ENCODE data around the gene IL6R.
"Not testable (repeated sequence)": the region's sequence is repeated elsewhere in the genome, so short reads cannot be mapped to it uniquely, and the experiment has no call there.

Gene IL6R

DNA sequence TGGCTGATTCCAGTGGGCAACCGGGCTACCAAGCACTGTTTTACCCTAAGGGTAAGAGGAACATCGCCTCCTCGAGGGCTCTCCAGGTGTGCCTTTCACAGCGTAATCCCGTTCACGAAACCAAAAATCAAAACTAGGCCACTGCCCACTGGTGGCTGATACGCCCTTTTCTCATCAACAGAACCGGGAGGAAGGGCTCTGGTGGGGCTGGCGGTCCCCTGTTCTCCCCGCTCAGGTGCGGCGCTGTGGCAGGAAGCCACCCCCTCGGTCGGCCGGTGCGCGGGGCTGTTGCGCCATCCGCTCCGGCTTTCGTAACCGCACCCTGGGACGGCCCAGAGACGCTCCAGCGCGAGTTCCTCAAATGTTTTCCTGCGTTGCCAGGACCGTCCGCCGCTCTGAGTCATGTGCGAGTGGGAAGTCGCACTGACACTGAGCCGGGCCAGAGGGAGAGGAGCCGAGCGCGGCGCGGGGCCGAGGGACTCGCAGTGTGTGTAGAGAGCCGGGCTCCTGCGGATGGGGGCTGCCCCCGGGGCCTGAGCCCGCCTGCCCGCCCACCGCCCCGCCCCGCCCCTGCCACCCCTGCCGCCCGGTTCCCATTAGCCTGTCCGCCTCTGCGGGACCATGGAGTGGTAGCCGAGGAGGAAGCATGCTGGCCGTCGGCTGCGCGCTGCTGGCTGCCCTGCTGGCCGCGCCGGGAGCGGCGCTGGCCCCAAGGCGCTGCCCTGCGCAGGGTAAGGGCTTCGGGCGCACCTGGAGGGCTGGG lies at the start of gene IL6R:
TSS of gene IL6R (plus strand) at position 360 of the 763 bp plus-strand sequence. CDS start at position 647, 287 bp downstream.
- DNase-seq, result peak; percentile 81

DNA sequence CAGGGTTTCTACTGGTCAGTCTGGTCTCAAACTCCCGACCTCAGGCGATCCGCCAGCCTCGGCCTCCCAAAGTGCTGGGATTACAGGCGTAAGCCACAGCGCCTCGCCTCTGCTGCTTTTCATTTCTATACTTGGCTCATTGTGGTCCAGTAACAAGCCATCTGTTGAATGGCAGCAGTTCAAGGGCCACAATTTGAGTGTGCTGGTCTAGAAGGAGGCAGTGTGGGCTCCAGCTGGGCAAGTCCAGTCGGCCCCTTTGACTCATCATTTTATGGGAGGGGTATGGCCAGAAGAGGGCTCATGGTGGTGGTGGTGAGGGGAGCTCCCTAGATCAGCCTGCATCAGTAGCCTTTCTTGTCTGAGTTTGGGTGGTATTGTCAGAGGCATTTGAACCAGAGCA lies 46.6 kb upstream of the IL6R start:
- no peak for DNase-seq

GRCh38 chr1:154360288-154360687 lies 44.9 kb upstream of the IL6R start:
- DNase-seq, result no peak

- DNase-seq, result not testable (repeated sequence)
These were observed 44.3 kb upstream of the IL6R start for GRCh38 chr1:154360881-154361280.

GRCh38 chr1:154361357-154361756 lies 43.8 kb upstream of the IL6R start:
- DNase-seq, result no peak

DNA sequence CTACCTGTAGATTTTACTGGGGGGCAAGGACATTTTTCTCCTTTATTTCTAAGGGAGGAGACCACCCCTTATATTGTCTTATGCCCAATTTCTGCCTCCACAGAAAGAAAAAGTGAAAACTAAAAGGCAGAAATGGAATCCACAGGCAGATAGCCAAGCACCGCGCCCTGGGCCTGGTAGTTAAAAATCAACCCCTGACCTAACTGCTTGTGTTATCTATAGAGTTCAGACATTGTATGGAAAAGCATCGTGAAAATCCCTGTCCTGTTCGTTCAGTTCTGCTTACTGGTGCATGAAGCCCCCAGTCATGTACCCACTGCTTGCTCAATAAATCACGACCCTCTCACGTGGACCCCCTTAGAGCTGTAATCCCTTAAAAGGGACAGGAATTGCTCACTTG lies 33.7 kb upstream of the IL6R start:
- no peak for DNase-seq

GRCh38 chr1:154373777-154374357 lies 31.3 kb upstream of the IL6R start:
- DNase-seq, result not testable (repeated sequence)

GRCh38 chr1:154379301-154379700 lies 25.8 kb upstream of the IL6R start:
- DNase-seq, result no peak

- no peak for DNase-seq
These were observed 20.3 kb upstream of the IL6R start for GRCh38 chr1:154384650-154385489.

DNA sequence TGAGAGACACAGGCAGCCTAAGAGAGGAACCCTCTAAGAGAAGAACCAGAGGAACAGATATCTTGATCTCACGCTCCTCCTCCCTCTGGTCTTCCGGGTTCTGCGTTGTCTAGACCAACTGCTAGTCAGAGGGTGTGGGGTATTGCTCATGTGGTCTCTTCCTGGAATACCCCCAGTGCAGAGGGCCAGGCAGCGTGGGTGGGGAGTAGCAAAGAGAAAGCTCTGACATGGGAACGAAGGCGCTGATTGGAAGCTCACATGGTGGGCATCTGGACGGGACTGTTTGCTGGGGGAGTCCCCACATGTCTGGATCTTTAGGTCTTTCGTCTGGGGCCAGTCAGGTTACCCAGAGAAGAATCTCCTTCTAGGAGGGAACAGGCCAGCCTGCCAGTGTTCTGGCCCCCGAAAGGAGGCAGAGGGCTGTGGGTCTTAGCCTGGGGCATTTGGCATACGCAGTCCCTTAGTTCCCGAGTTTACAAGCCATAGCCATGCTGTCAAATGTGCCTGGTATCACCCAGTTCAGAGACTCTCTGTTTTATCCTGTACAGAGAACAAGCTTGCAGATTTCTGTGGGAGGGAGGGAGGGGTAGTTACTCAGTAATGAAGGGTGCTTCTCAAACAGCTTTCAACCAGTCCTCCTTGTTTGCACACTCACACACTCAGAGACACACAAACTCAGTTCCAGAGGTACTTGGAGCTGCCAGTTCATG lies 18.3 kb upstream of the IL6R start:
- DNase-seq, result no peak

DNA sequence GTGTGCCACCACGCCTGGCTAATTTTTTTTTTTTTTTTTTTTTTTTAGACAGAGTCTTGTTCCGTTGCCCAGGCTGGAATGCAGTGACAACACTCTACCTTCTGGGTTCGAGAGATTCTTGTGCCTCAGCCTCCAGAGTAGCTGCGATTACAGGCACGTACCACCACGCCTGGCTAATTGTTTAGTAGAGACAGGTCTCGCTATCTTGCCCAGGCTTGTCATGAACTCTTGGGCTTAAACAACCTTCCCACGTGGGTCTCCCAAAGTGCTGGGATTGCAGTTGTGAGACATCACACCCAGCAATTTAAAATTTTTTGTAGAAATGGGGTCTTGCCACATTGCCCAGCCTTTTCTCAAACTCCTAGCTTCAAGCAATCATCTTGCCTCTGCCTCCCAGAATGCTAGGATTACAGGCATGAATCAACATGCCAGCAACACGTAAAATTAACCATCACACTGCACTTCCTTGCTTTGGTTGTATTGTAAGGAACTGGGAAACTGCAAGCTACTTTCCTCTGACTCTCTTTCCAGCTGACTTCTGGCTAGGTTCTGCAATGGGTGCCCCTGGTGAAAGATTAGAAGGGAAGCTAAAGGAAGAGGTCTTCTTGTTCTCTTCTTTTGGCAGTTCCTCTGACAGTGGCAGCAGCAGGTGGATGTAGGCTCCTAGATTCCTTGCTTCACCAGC lies 13.9 kb upstream of the IL6R start:
- DNase-seq, result no peak

DNA sequence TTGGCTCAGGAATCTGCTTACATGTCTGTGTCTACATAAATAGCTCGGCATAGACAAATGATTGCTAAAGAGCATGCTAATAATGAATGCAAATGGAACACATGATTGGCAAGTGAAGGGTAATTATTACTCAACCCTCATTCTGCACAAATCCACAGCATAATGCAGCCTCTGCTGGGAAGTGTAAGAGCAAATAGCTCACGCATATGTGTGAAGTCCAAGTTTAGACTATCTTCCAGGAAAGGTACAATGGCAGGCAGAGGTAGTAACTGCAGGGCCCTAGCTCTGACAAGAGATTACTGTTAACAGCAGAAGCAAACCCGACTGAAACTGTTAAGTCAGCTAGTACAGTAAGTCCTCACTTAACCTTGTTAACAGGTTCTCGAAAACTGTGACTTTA lies 7.0 kb upstream of the IL6R start:
- no peak for DNase-seq

- DNase-seq, result no peak
These were observed 6.5 kb upstream of the IL6R start for GRCh38 chr1:154398678-154399077.

DNA sequence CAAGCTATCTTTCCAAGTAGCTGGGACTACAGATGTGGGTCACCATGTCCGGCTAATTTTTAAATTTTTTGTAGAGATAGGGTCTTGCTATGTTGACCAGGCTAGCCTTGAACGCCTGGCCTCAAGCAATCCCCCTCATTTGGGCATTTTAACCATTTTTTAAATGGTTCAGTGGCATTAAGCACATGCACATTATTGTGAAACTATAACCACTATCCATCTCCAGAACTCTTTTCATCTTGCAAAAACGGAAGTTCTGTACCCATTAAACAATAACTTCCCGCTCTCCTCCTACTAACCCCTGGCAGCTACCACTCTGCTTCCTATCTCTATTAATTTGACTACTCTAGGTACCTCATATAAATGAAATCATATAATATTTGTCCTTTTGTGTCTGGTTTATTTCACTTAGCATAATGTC lies 4.8 kb upstream of the IL6R start:
- DNase-seq, result no peak

- DNase-seq, result no peak
These were observed 2.7 kb upstream of the IL6R start for GRCh38 chr1:154402409-154402921.

DNA sequence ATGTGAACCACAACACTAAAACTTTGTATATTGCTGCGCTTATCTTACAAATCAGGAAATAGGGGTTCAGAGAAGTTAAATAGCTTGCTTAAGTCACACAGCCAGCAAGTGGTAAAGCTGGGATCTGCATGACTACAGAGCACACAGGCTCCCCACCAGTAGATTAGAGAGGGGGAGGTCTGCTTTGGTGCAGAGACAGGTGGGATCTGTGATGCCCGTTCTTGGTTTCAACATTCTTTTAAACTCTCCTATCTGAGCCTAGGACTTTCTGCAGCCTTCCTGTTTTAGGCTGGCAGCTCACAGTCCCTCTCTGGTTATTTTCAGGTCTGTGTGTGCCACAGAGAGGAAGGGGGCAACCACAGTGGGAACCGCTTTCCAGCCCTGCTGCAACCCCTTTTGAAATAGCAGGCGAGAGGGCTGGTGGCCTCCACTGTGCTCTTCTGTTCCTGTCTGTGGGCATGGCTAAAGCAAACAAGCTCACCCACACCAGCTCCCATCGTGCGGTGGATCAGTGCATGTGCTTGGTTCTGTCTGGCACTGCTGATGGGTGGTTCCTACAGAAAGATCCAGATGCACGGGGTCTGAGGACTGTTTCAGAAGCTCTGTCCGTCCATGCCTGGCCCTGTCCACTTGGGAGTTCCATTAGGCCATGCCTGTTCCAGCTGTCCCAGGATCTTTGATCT lies 1.7 kb upstream of the IL6R start:
- no peak for DNase-seq

- DNase-seq, result no peak
These were observed 1.2 kb upstream of the IL6R start for GRCh38 chr1:154403983-154404382.

- no peak for DNase-seq
These were observed 622 bp upstream of the IL6R start for GRCh38 chr1:154404511-154404931.

DNA sequence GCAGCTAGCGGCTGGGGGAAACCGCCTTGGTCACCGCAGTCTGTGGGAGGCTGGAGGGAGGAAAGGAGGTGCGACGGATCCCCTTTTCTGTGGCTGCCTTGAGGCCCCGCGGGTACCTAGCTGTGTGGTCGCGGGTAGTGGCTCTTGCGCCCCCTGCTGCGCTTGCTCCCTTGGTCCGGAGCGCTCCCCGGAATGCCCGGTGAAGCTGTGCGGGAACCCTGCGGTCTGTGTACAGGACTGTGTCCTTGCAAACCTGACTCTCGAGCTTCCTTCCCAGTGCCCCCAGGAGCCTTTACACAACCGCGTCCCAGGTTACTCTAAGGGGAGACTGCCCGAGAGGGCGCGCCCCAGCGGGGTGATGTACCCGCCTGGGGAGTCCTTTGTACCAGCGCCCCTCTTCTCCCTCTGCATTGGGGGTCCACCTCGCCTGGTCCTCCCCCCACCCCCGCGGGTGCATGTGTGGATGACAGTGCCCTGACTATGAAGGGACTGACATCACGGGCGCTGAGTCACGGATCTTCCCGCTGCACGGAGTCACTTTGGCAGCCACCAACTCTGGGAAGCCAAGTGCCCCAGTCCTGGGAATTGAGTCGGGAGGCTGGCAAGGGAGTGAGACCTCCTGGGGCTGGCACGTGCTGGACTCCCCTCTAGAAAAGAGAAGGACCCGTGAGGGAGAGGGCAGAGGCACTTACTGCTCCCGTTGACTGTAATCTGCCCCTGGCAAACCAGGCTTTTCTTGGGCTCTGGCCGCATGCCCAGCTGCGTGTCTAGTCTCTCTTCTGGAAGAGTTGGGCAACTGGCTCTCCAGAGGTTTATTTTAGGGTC lies 816 bp downstream of the IL6R start:
- DNase-seq, result peak; percentile 73

- DNase-seq, result no peak
These were observed 1.4 kb downstream of the IL6R start for GRCh38 chr1:154406572-154406879.

DNA sequence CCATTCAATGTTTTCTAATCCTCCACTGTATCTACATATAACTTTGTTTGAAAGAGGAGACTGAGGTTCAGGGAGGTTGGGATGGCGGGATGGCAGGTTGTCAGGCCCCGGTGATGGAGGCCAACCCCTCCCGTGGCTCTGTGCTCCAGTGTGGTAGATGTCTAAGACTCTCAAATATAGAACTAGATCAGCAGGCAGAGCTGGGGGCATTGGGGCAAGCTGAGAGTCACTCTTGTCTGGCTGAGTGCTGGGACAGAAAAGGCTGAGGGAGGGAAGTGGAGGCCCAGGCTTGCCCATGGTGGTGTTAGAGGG lies 1.7 kb downstream of the IL6R start:
- DNase-seq, result no peak
